Suppressor macrophage treated with lipopolysaccharide for 1 hour (primary cell): ENCODE measurements around the gene TBL3.
A peak's percentile ranks its signal among the peaks of the same experiment; 100 is the strongest.

Experiments
- DNase-seq, 3 donors: peaks; one replicate each; pipeline ENCODE4 v3.0.0-alpha.2; 2020 to 2022

Gene TBL3

DNA sequence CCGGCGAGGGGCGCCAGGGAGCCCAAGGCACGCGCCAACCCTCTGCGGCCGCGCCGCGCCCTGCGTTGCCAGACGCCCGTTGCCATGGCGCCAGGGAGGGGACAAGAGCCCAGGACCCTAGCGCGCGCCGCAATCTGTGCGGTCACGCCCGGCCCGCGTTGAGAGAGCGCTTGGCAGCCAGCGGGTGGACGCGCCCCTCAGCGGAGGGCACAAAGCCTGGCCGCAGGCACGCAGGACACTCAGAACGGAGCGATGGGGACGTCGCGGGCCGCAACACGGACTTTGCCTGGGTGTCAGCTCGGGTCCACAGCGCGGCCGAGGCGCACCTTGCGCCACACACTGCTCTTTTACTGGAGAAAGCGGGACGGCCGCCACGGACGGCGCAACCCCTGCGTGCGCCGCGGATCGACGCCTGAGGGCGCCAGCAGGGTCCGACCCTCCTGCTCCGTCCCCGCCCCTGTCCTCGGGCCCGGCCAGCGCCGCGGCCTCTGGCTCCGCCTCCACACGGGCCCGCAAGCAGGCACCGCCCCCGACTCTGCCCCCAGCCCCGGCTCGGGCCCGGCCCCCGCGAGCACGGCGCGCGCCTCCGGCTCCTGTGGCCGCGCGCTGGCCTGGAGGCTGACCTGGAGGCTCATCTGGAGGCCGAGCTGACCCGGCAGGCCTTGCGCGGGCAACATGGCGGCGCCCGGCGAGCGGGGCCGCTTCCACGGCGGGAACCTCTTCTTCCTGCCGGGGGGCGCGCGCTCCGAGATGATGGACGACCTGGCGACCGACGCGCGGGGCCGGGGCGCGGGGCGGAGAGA is 11.9 kb downstream of the TBL3 start, which contains the start of gene GFER:
TSS of gene GFER (plus strand) at position 650 of the 803 bp plus-strand sequence. CDS start at position 676, 26 bp downstream.
- peak; percentile 93 to 99 (median 98) for DNase-seq

DNA sequence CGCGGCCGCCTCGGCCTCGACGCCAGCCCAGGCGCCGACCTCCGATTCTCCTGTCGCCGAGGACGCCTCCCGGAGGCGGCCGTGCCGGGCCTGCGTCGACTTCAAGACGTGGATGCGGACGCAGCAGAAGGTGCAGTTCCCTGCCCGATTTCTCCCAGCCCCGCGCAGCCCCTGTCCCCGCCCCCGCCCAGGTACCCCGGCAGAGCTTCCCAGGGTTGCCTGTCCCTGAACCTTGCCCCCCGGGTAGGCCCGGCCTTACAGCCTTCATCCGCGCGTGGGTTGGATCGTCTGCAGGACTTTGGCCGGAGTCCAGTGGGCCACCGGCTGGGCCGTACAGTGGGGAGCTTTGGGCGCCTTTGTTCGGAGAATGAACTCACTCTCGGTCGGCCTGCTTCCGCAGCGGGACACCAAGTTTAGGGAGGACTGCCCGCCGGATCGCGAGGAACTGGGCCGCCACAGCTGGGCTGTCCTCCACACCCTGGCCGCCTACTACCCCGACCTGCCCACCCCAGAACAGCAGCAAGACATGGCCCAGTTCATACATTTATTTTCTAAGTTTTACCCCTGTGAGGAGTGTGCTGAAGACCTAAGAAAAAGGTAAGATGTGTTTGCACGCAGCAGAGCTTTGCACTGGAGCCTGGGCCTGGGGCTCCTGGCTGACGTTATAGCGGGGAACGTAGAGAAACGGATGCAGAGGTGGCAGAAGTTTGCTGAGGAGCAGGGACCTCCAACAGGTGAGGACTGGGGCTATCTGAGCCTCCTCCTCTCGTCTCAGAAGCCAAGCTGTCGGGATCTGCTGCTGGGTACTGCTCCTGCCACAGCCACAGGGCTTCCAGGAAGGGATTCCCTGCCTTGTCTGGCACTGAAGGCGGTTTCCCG is 12.7 kb downstream of the TBL3 start:
- peak in 1 of 3 donors; percentile 30 for DNase-seq

DNA sequence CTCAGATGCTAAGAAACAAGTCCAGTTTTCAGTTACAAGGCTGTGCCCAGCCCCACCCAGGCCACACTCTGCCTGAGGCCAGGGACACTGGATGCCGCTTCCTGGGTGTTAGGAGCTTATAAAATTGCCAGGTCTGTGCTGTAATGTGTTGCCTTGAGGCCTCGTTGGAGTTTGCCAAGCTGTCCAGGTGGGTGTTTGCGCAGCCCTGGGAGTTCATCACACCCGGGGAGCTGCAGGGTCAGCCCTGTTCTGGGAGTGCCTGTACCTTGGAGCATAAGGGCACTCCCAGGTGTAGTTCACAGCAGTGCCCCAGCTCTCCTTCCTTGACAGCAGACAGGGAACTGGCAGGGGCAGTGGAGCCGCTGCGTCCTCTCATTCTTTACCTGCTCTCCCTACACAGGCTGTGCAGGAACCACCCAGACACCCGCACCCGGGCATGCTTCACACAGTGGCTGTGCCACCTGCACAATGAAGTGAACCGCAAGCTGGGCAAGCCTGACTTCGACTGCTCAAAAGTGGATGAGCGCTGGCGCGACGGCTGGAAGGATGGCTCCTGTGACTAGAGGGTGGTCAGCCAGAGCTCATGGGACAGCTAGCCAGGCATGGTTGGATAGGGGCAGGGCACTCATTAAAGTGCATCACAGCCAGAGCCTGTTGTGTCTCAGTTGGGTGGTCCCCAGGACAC is 13.8 kb downstream of the TBL3 start:
- DNase-seq, result no peak

DNA sequence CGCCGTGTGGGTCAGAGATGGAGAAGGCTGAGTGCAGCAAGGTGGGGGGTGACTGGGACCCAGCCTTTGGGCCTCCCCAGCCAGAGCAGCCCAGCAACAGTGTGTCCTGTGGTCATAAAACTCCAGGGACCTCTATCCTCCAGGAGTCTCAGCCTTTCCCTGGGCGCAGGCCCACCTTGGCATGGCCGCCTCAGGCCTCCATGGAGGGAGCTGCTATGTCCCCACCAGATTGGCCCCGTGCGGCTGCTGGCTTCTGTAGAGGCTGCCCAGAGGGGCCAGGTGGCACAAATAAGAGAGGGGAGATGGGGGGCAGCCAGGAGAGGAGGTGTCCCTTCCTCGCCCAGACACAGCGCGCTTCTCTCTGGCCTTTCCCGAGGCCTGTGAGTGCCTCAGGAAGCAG is 15.3 kb downstream of the TBL3 start:
- DNase-seq, result no peak

DNA sequence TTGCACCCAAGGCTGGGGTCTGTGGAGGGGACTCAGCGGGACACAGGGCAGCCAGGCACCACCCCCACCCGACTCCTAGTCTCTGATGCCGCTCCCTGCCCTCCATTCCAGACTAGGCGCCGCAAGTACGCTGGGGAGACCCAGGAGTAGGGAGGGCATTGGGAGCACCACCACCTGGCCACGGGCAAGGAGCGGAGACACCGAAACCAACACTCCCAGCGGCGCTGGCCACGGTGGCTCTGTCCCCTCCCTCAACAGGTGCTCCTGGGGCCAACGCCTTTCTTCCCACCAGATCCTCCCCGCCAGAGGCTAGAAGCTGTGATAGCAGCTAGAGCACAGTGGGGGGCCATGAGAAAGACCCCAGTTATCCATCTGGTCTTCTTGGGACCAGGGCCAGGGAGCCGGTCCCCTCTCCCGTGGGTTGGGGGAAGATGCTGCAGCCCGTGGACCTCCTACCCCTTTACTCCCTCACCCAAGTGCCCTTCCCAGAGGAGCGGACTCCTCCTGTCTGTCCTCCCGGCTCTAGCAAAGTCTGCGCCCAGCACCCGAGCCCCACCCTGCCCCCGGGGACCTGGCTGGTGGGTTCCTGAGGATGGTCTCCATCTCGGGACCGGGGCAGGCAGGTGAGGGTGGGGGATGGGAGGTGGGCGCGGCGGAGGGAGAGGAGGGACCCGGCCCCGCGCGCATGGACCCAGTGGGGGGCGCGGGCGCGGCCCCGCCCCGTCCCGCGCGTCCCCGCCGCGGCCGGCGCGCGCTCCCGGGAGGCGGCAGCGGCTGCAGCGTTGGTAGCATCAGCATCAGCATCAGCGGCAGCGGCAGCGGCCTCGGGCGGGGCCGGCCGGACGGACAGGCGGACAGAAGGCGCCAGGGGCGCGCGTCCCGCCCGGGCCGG is 17.6 kb downstream of the TBL3 start, which contains the start of gene SYNGR3:
TSS of gene SYNGR3 (plus strand) at position 762 of the 892 bp plus-strand sequence. CDS start 133 bp downstream, outside the sequence.
- DNase-seq, result peak in 2 of 3 donors; percentile 28 to 54

DNA sequence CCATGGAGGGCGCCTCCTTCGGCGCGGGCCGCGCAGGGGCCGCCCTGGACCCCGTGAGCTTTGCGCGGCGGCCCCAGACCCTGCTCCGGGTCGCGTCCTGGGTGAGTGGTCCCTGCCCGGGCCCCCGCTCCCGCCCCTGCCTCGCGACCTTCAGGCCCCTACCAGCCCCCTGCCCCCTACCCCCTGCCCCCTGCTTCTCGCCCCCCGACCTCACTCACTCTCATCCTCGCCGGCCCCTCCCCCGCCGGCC is 18.2 kb downstream of the TBL3 start:
- no peak for DNase-seq

DNA sequence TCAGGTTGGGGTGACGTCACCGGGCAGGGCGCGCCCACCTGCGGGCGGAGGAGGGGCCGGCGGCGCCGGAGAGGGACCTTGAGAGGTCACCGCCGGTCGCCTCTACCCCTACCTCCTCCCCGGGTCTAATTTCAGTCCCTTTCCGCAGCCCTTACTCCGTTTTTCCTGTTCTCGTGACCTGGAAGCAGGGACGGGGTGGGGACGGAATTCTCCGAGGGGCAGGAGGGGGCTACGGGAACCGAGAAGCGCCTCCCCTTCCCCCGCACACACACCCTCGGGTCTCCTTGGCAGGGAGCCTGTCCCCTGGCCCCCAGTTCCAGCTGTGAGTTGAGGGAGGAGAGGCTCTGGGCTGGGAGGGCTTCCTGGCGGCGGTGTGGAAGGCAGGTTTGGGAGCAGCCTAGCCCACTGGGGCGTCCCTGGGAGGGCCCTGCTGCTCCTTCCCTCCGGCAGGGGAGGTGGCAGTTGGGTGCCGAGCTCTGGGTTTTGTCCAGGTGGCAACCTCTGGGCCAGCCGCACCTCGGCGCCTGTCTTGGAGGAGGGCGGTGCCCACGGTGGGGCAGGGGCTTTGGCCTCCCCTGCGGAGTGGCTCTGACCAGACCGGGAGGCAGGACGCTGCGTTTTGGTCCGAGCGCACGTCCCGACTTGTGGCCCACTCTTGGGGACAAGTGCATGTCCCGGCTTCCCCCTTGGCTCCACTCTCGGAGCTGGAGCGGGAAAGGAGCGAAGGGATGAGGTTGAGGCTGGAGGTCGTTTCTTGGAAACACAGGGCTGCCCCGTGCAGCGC is 18.7 kb downstream of the TBL3 start:
- DNase-seq, result no peak

DNA sequence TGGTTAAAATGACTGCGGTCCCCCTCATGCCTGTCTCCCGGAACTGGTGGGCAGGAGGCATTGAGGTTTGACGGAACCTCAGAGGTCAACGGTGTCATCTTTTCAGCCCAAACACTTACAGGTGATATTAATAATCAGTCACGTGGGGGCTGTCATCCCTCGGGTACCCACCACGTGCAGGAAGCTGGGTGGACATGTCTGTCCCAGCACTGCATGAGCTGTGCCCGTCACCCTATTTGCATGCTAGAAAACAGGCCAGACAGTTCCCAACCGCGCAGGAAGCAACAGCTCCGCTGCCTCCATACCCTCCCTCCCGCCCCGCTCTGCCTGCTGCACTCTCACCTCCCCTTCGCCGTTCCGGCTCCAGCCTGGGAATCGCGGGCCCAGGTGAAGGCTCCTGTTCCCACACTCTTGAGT is 19.3 kb downstream of the TBL3 start:
- DNase-seq, result peak; percentile 44 to 59 (median 55)

DNA sequence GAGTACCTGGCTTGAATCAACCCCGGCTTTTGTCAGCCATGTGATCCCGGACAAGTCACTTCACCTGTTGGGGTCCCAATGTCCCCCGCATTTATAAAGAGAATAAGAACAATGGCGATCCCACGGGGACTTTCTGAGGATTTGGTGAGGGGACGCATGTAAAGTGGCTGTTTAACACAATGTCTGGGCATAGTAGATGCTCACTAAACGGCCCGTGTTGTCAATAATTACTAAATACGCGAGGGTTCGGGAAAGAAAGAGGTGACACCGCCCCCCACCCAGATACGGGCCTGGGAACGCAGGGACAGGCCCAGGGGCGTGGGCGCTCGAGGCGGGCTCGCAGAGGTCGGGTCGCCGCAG is 19.7 kb downstream of the TBL3 start:
- DNase-seq, result no peak

DNA sequence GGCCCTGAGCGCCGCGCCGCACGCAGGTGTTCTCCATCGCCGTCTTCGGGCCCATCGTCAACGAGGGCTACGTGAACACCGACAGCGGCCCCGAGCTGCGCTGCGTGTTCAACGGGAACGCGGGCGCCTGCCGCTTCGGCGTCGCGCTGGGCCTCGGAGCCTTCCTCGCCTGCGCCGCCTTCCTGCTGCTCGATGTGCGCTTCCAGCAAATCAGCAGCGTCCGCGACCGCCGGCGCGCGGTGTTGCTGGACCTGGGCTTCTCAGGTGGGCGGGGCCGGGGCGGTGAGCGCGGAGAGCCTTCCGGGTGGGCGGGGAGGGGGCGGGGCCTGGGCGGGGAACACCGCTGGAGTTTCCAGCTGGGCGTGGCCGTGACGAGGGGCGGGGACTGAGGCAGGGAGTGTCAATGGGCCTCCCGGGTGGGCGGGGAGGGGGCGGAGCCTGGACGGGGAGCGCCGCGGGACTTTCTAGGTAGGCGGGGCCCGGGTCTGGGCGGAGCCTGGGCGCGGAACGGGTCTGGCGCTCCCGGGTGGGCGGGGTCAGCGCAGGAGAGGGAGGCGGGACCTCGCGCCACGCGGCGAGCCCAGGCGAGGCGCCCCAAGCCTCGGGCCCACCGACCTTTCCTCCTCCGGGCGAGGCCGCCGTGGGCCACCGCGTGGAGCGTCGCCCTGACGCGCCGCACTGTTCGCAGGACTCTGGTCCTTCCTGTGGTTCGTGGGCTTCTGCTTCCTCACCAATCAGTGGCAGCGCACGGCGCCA is 20.3 kb downstream of the TBL3 start:
- peak; percentile 96 to 100 (median 99) for DNase-seq

DNA sequence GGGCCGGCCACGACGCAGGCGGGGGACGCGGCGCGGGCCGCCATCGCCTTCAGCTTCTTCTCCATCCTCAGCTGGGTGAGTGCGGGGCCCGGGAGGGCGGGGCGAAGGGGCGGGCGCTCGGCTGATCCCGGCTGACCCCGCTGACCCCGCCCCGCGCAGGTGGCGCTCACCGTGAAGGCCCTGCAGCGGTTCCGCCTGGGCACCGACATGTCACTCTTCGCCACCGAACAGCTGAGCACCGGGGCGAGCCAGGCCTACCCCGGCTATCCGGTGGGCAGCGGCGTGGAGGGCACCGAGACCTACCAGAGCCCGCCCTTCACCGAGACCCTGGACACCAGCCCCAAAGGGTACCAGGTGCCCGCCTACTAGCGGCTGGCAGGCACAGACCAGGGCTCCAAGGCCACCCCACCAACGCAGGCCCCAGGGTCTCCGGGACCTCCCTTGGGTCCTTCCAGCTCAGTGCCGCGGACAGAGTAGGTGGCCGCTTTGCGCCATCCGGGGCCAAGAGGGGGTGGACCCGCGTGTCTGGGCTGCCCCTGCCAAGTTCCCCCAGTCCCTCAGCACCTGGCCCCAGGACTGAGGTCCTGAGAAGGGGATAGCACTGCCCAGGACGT is 21.0 kb downstream of the TBL3 start:
- DNase-seq, result no peak

DNA sequence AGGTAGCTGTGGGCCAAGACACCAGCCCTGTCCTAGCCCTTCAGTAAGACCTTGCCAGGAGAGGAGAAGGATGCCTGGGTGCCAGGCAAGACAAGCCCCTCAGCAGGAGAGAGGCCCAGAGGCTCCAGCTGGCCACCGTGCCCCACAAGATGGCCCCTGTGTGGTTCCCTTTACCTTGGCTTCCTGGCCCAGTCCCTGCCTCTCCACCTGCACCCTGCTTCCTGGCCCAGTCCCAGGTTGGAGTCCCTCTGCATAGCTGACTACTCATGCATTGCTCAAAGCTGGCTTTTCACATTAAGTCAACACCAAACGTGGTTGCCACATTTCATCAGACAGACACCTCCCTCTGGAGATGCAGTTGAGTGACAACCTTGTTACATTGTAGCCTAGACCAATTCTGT is 21.9 kb downstream of the TBL3 start:
- DNase-seq, result peak in 2 of 3 donors; percentile 43 to 53

DNA sequence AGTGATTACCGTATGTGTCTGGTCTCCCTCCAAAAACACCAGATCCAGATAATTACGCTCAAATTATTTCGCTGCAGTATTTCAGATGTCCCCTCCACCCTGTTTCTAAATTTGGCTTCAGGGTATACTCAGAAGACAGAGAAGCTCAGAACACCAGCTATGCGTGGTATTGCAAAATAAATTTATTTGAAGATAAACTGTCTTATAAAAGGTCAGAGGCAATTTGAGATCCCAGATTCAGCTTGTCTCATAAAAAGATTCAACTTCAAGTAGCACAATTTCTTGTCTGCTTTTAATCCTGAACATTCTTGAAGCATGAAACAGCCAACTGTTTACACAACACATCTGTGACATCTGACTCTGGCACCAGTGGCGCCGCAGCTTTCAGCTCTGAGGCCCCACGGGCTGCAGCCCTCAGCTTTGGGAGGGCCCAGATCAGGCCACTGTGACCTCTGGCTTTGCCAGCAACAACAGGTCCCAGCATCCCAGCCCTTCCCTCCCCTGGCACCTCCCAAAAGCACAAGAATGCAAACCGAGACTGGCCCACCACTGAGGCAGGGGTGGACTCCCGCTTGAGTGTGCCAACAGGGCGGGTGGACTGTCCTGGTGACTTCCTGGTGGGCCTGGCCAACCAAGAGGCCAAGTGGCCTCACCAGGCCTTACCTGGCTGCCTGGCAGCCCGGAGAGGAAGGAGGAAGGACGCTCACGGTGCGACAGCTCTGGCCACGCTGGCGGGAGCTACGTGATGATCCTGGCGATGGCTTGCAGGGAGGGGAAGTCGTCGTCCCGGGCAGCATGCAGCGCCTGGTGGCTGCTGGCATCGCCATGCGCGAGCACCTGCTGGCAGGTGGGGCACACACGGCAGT is 25.9 kb downstream of the TBL3 start:
- no peak for DNase-seq

DNA sequence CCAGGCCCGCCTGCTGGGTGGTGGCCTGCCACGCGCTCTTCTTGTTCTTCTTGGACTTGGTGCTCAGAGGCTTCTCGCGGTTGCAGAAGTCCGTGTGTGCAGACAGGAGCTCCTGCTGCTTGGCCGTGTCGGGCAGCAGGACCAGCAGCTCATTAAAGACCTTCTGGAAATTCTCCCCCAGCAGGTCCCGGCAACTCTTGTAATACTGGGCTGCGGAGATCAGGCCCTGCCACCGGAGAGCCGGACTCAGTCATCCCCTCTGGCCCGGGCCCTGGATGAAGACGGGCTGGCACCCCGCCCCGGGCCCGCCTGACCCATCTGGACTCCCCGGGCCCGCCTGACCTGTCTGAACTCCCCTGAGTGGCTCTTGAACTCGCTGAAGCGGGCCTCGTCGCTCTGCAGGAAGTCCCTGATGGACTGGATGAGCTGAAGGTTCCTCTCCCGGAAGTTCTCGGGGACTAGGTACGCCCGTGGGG is 26.5 kb downstream of the TBL3 start:
- DNase-seq, result no peak

DNA sequence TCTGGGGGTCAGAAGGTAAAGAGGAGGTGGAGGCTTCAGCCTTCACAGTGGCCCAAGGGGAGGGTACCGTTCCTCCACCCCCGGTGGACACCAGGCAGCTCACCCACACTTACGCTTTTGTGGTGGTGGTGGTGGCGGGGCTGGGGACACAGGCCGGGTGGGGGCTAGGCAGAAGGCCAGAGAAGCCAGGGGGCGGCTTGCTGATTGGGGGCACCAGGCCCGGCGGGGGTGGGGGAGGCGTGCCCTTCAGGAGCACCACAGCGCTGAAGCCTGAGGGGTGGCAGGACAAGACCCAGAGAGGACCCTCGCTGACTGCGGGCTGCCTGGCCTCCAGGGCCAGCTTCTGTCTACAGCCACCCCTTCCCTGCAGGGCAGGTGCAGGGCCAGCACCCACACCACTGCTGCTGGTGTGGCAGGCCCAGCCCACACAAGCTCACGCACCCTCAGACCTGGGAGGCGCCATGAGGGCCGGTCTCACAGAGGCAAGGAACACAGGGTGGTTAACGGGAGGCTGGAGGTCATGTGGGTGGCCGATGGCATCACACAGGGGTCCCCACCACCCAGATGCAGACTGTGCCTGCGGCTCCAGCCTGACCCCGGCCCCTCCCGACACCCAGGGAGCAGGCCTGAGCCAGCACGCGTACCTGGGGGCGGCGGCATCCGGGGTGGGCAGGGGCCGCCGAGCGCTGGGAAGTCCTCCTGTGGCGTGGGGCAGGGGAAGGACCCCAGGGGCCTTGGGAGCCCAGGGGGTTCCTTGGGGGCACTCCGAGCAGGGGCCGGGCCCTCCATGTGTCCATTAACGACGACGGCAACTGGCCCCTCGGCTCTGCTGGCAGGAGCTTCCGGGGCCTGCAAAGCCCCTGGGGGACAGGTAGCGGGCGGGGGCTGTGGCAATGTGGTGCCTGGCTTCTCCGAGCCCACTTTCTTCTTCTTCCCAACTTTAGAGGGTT is 27.3 kb downstream of the TBL3 start:
- no peak for DNase-seq

DNA sequence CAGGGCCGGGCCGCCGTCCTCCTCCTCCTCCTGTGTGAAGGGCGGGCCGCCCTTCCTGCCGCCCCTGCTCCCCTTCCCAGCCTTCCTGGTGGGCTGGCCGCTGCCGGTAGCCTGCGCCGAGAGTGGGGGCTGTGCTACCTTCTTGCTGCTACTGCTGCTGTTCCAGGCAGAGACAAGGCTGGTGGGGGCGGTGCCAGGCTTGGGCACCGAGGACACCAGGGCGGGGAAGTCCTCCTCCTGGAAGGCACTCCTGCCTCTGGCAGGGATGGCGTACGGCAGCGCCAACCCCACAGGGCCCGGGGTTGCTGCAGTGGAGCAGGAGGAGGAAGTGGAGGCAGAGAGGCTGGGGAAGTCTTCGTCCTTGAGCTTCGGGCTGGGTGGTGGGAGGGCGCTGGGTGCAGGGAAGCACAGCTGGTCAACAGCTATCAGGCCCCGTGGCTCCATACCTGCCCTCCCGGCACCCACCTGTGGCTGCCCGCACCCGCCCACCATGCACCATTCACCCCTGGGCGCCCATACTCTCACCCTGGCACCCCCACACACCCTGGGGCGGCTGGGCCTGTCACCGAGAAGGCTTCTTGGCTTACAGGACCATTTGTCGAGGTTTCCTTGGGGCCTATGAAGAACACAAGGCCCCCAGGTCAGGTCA is 28.1 kb downstream of the TBL3 start:
- DNase-seq, result no peak

DNA sequence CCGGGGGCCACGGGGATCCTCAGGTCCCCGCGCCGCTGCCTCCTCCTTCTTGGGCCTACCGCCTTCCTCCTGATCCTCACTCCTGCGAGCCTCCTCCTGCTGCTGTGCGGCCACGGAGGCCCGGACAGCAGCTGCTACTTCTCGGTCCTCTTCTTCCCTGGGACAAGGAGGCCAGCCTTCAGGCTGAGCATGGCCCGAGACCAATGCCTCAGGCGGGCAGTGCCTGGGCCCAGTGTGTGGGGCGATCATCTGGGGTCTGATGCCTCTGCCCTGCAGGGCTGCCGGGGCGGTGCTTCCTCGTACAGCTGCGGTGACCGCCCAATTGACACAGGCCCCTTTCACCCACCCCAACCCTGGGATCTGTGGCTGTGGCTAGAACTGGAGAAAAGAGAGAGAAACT is 29.2 kb downstream of the TBL3 start:
- no peak for DNase-seq
